Adrenal gland (tissue), 12 donors: ENCODE results near the gene ENPP3. TPM values are rescaled to one million over a fixed set of nuclear protein-coding genes. Genes with fewer than 3 reads are reported as not detected.

Source experiments
- DNase-seq, 7 donors: peaks; one replicate each; pipeline ENCODE4 v3.0.0-alpha.2; 2019 to 2020
- H3K27ac ChIP-seq, 5 donors: fragments of 200-600 bp; sonication (generic) in 4 of 5; 1 replicate in 3 of 5; 2 replicates in 2 of 5; pipeline versions ENCODE4 v1.5.1 to v1.8.0; 2016 to 2020; ENCODE audit warnings: mild to moderate bottlenecking in 1 of 5
- H3K27me3 ChIP-seq: fragments of 200-600 bp; 2 replicates; pipeline ENCODE4 v1.8.0; 2021
- H3K36me3 ChIP-seq, 2 donors: fragments of 200-600 bp; replicated peaks in 1 of 2; 1 replicate in 1 of 2; 2 replicates in 1 of 2; pipeline versions ENCODE4 v1.5.1 to v1.8.0; 2018 to 2022
- H3K4me1 ChIP-seq, 2 donors: fragments of 200-600 bp; replicated peaks in 1 of 2; 1 replicate in 1 of 2; 2 replicates in 1 of 2; pipeline versions ENCODE4 v1.5.1 to v1.8.0; 2018 to 2021
- H3K4me3 ChIP-seq, 4 donors: fragments of 200-600 bp; sonication (generic) in 3 of 4; one replicate each; pipeline ENCODE4 v1.5.1; 2016 to 2018
- H3K9me3 ChIP-seq, 3 donors: fragments of 200-600 bp; sonication (generic) in 1 of 3; replicated peaks in 1 of 3; 1 replicate in 2 of 3; 2 replicates in 1 of 3; pipeline versions ENCODE4 v1.5.1 to v1.8.0; 2016 to 2021
- CTCF ChIP-seq, 6 experiments: fragments of 450-650 bp in 4 of 6; fragments of 200-600 bp in 2 of 6; sonication (generic) in 1 of 6; IDR thresholded peaks; 1 replicate in 5 of 6; 2 replicates in 1 of 6; pipeline versions ENCODE4 v1.5.1 to v1.8.0; 2016 to 2021; ENCODE audit warnings: antibody characterized with exemption in 6 of 6, mild to moderate bottlenecking in 2 of 6, moderate library complexity in 1 of 6
- POLR2A ChIP-seq, 2 donors: fragments of 450-650 bp; IDR thresholded peaks; one replicate each; pipeline ENCODE4 v1.6.1; 2017; ENCODE audit warnings: antibody characterized with exemption in 2 of 2, mild to moderate bottlenecking in 2 of 2, moderate library complexity in 1 of 2
- WGBS, 4 donors: extraction: QIAGEN DNeasy Blood & Tissue Kit in 2 of 4; methylation state at CpG; one replicate each; pipeline versions ENCODE4 v1.1.5 to v1.1.7; 2013 to 2017; 5-methylcytosine and 5-hydroxymethylcytosine counted together
- intact Hi-C, 2 donors: fragments of 100-400 bp; cut with DNase I; formaldehyde crosslinking; loops; one replicate each; pipeline versions ENCODE4 v1.14.1 to v1.15.0; 2022 to 2023
- polyA plus RNA-seq, 3 donors: library from polyadenylated mRNA; stranded (reverse); fragments of 200-250 nt in 2 of 3; fragments of 350-450 nt in 1 of 3; fragmentation: Illumina TruSeq in 1 of 3; extraction: RNeasy Lipid Tissue Mini Kit (QIAGEN cat#74804) in 1 of 3; gene quantifications; one replicate each; pipeline ENCODE4 v1.2.3, GENCODE V29; 2013 to 2014
- total RNA-seq, 9 donors: library from RNA; depleted of rRNA in 4 of 9; stranded (reverse); fragments of >200 nt in 4 of 9; fragments of 120-200 nt in 1 of 9; fragmentation: NEBNext Ultra II Directional in 1 of 9; extraction: Animal tissue kit (Norgen Biotek cat#: 25700) in 1 of 9; gene quantifications; one replicate each; pipeline versions ENCODE4 v1.1.0 to v1.2.4, GENCODE V29; 2013 to 2023
- donor health status: healthy with polysubstance abuse.
- donor health status: Bipolar disorder and iron deficiency.
- donor health status: DM: yes; HTN: yes; CAD: no.
- donor health status: DM: no; HTN: no; CAD: no.
- donor health status: DM: no; HTN: no; CAD: no.
- donor health status: DM: yes; HTN: yes; CAD: no.

Gene ENPP3
- total and polyA plus RNA-seq, 12 donors, result 4.9 to 69.7 (median 11.8) TPM

GRCh38 chr6:131764350-131764749 lies 127.2 kb downstream of the ENPP3 start:
- no peaks in the 10 kb centered on the region for H3K4me1 ChIP-seq
- H3K4me3 ChIP-seq, result no peak overlapping the region
- 78 to 83% (median 80%) methylated on average over 4 of the region's 4 CpGs for WGBS, 4 donors
- intact Hi-C loops, result no loop called here
- no peaks in the 10 kb centered on the region for H3K36me3 ChIP-seq
- DNase-seq, result no peak
- TF ChIP-seq POLR2A (IDR thresholded peaks at IDR 0.05) (no peak), CTCF (IDR thresholded peaks at IDR 0.05) (no peak)
- H3K9me3 ChIP-seq, result no peaks in the 10 kb centered on the region
- H3K27ac ChIP-seq, result no peak overlapping the region
- no peaks in the 10 kb centered on the region for H3K27me3 ChIP-seq

GRCh38 chr6:131765081-131765803 lies 128.1 kb downstream of the ENPP3 start:
- intact Hi-C loops, result no loop called here

GRCh38 chr6:131765804-131766135 lies 128.7 kb downstream of the ENPP3 start:
- Histone ChIP-seq H3K4me1 (no peaks in the 10 kb centered on the region), H3K36me3 (no peaks in the 10 kb centered on the region), H3K27ac (no peak overlapping the region), H3K9me3 (no peaks in the 10 kb centered on the region), H3K4me3 (no peak overlapping the region), H3K27me3 (no peaks in the 10 kb centered on the region)
- WGBS, 4 donors, result 74 to 84% (median 78%) methylated on average over 4 of the region's 4 CpGs
- no peak for DNase-seq
- intact Hi-C loops, result no loop called here
- TF ChIP-seq CTCF (IDR thresholded peaks at IDR 0.05) (no peak), POLR2A (IDR thresholded peaks at IDR 0.05) (no peak)

More at GRCh38 chr6:131765081-131765803, 128.1 kb downstream of the ENPP3 start:
- Histone ChIP-seq H3K4me1 (no peaks in the 10 kb centered on the region), H3K27ac (no peak overlapping the region), H3K9me3 (no peaks in the 10 kb centered on the region), H3K27me3 (no peaks in the 10 kb centered on the region), H3K36me3 (no peaks in the 10 kb centered on the region), H3K4me3 (no peak overlapping the region)
- TF ChIP-seq POLR2A (IDR thresholded peaks at IDR 0.05) (no peak), CTCF (IDR thresholded peaks at IDR 0.05) (no peak)
- no peak for DNase-seq
- 68 to 75% (median 71%) methylated on average over 9 of the region's 9 CpGs for WGBS, 4 donors

GRCh38 chr6:131766631-131767030 lies 129.5 kb downstream of the ENPP3 start:
- no peak for DNase-seq
- Histone ChIP-seq H3K36me3 (no peaks in the 10 kb centered on the region), H3K27ac (no peak overlapping the region), H3K9me3 (no peaks in the 10 kb centered on the region), H3K4me1 (no peaks in the 10 kb centered on the region), H3K27me3 (no peaks in the 10 kb centered on the region), H3K4me3 (no peak overlapping the region)
- intact Hi-C loops, result no loop called here
- TF ChIP-seq POLR2A (IDR thresholded peaks at IDR 0.05) (no peak), CTCF (IDR thresholded peaks at IDR 0.05) (no peak)
- WGBS, 4 donors, result 63 to 84% (median 75%) methylated on average over 2 of the region's 2 CpGs
